PC-9 (cell line): ENCODE measurements around the gene INHBE.

Experiments used
- EZH2 ChIP-seq: fragments of 200-600 bp; sonication (generic); IDR thresholded peaks from 2 replicates; pipeline ENCODE4 v1.8.0; 2017; ENCODE audit warnings: antibody characterized with exemption, low read depth
- TF ChIP-seq, protein P1 (sequence below): fragments of 200-600 bp; sonication (generic); conservative IDR thresholded peaks from 2 replicates; pipeline ENCODE4 v1.6.1; 2017; ENCODE audit warnings: mixed run types, antibody characterized with exemption, mild to moderate bottlenecking, moderate library complexity

DNA sequence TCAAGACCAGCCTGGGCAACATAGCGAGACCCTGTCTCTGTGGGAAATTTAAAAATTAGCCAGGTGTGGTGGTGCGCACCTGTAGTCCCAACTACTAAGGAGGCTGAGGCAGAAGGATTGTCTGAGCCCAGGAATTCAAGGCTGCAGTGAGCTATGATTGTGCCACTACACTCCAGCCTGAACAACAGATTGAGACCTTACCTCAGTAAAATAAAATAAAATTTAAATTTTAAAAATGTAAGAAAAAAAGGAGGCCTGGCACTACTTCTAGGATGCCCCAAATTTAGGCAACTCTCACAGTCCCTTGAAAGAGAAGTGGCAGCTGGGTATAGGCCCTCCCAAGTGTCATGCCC, 918 bp upstream of the INHBE start:
- TF ChIP-seq, protein P1, sequence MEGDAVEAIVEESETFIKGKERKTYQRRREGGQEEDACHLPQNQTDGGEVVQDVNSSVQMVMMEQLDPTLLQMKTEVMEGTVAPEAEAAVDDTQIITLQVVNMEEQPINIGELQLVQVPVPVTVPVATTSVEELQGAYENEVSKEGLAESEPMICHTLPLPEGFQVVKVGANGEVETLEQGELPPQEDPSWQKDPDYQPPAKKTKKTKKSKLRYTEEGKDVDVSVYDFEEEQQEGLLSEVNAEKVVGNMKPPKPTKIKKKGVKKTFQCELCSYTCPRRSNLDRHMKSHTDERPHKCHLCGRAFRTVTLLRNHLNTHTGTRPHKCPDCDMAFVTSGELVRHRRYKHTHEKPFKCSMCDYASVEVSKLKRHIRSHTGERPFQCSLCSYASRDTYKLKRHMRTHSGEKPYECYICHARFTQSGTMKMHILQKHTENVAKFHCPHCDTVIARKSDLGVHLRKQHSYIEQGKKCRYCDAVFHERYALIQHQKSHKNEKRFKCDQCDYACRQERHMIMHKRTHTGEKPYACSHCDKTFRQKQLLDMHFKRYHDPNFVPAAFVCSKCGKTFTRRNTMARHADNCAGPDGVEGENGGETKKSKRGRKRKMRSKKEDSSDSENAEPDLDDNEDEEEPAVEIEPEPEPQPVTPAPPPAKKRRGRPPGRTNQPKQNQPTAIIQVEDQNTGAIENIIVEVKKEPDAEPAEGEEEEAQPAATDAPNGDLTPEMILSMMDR = no peak
- no peak for TF ChIP-seq EZH2
